C4-2B (cell line): ENCODE measurements around the gene AOC1.

Experiments
- H3K27ac ChIP-seq: fragments of 450-650 bp; 2 replicates; pipeline ENCODE4 v1.5.1; 2017
- ZFX ChIP-seq: fragments of 450-650 bp; IDR thresholded peaks from 2 replicates; pipeline ENCODE4 v1.6.1; 2017
- TF ChIP-seq, protein P1 (sequence below): fragments of 450-650 bp; conservative IDR thresholded peaks from 2 replicates; pipeline ENCODE4 v1.5.1; 2017; ENCODE audit warnings: mild to moderate bottlenecking

AOC1 gene, protein sequence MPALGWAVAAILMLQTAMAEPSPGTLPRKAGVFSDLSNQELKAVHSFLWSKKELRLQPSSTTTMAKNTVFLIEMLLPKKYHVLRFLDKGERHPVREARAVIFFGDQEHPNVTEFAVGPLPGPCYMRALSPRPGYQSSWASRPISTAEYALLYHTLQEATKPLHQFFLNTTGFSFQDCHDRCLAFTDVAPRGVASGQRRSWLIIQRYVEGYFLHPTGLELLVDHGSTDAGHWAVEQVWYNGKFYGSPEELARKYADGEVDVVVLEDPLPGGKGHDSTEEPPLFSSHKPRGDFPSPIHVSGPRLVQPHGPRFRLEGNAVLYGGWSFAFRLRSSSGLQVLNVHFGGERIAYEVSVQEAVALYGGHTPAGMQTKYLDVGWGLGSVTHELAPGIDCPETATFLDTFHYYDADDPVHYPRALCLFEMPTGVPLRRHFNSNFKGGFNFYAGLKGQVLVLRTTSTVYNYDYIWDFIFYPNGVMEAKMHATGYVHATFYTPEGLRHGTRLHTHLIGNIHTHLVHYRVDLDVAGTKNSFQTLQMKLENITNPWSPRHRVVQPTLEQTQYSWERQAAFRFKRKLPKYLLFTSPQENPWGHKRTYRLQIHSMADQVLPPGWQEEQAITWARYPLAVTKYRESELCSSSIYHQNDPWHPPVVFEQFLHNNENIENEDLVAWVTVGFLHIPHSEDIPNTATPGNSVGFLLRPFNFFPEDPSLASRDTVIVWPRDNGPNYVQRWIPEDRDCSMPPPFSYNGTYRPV

GRCh38 chr7:150852371-150852905 lies at the start of gene AOC1:
TSS of gene AOC1 (plus strand) at chr7:150852517. CDS start at chr7:150856471, 3,954 bp downstream.
- H3K27ac ChIP-seq: no peak within 1 kb of the TSS
- TF ChIP-seq, protein P1, sequence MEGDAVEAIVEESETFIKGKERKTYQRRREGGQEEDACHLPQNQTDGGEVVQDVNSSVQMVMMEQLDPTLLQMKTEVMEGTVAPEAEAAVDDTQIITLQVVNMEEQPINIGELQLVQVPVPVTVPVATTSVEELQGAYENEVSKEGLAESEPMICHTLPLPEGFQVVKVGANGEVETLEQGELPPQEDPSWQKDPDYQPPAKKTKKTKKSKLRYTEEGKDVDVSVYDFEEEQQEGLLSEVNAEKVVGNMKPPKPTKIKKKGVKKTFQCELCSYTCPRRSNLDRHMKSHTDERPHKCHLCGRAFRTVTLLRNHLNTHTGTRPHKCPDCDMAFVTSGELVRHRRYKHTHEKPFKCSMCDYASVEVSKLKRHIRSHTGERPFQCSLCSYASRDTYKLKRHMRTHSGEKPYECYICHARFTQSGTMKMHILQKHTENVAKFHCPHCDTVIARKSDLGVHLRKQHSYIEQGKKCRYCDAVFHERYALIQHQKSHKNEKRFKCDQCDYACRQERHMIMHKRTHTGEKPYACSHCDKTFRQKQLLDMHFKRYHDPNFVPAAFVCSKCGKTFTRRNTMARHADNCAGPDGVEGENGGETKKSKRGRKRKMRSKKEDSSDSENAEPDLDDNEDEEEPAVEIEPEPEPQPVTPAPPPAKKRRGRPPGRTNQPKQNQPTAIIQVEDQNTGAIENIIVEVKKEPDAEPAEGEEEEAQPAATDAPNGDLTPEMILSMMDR: no peak
- no peak for TF ChIP-seq ZFX

GRCh38 chr7:150803161-150803860 lies 49.0 kb upstream of the AOC1 start:
- no peak for TF ChIP-seq ZFX
- TF ChIP-seq, protein P1: no peak
- no peak overlapping the region for H3K27ac ChIP-seq

DNA sequence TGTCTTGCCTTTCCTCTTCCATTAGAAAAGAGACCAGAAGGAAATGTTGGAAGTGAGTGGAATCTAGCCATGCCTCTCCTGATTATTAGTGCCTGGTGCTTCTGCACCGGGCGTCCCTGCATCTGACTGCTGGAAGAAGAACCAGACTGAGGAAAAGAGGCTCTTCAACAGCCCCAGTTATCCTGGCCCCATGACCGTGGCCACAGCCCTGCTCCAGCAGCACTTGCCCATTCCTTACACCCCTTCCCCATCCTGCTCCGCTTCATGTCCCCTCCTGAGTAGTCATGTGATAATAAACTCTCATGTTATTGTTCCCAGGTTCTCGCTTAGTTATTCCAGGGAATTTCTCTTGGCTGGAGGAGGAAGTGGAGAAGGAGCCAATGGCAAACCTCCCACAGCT lies 47.5 kb upstream of the AOC1 start:
- H3K27ac ChIP-seq: no peak overlapping the region
- TF ChIP-seq, protein P1: no peak
- no peak for TF ChIP-seq ZFX

- H3K27ac ChIP-seq: no peak overlapping the region
- no peak for TF ChIP-seq ZFX
- TF ChIP-seq, protein P1: no peak
Observed at GRCh38 chr7:150805864-150806263, 46.5 kb upstream of the AOC1 start.

- H3K27ac ChIP-seq: no peak overlapping the region
- TF ChIP-seq ZFX: no peak
- TF ChIP-seq, protein P1: no peak
Observed at GRCh38 chr7:150806454-150806853, 45.9 kb upstream of the AOC1 start.

DNA sequence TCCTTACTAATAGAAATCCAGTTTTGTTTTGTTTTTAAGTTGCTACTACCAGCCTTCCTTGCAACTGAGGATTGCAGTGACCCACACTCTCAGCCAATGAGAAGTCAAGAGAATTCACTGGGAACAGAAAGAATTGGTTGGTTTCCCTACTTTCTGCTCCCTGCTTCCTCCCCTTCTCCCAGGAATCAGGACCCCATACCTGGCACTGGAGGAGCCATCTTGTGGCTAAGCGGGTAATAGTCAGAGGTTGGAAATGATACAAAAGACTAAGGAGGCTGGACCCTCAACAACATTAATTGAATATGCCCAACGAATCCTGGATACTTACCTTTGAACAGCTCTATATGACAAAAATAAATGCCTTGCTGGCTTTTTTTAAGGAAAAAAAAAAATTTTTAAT lies 45.5 kb upstream of the AOC1 start:
- no peak overlapping the region for H3K27ac ChIP-seq
- TF ChIP-seq ZFX: no peak
- TF ChIP-seq, protein P1: no peak

- peak overlapping the region; percentile 9; the same call in 1 of the 2 replicates for H3K27ac ChIP-seq
Observed at GRCh38 chr7:150807616-150808438, 44.5 kb upstream of the AOC1 start.
